ENCODE results near the gene PRAME.
A peak's percentile ranks its signal among the peaks of the same experiment; 100 is the strongest.
"Not testable (repeated sequence)": the region's sequence is repeated elsewhere in the genome, so short reads cannot be mapped to it uniquely, and the experiment has no call there.

Gene PRAME

DNA sequence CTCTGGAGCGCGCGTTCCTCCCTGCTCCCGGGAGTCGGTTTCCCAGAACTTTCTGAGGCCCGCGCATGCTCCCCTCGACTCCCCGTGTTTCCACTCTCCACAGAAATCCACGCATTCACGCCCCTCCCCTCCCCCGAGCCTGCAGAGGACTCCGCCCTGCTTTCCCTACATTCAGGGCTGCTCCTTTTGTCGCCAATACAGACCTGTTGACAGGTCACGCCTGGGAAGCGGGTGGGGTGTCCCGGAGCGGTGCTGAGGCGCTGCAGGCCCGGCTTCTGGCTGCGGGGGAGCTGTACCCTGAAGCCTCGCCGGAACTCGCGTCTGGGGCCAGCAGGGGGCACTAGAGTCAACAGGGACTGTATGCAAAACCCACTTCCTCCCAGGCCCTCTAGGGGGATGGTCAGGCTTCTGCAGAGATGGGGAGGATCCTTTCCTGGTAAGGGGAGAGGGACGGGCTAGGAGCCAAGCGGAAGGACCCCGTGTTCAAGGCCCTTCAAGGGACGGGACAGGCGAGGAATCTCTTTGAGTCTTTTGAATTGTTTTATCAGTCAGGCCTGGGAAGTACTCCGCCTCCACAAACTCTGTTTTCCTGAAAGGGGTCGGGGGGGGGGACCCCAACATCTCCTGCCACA, at the start of gene PRAME:
Gene PRAME, minus strand, starts transcription at position 294 of the 632 bp plus-strand sequence. CDS start 2,433 bp downstream, outside the sequence.
- DNase-seq = no peak

GRCh38 chr22:22608022-22608421, 49.0 kb upstream of the PRAME start:
- DNase-seq = not testable (repeated sequence)

GRCh38 chr22:22605074-22605404, 46.0 kb upstream of the PRAME start:
- DNase-seq = no peak

DNA sequence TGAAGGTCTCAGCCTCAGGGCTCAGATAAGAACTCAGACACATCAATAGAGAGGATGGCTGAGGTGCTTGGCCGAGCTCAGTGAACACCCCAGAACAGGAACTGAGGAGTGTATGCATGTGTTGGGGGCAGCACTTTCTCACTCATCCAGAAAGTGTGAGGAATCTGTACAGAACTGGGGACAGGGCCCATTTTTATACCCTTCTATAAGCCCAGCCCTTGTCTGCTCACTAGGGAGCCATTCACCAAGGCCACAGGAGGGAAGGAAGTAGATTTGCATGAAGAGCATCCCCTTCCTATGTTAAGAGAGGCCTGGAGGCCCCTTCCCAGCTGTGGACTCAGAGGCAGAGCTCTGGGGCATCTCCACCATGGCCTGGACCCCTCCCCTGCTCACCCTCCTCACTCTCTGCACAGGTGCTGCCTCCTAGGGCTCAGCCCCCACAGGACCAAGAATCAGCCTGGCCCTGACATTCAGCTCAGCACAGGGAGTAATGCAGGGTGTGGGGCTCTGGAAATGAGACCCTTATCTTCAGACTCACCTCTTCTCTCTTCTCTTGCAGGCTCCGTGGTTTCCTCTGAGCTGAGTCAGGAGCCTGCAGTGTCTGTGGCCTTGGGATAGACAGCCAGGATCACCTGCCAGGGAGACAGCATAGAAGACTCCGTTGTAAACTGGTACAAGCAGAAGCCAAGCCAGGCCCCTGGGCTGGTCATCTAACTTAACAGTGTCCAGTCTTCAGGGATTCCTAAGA, 45.4 kb upstream of the PRAME start:
- no peak for DNase-seq

GRCh38 chr22:22603470-22603947, 44.4 kb upstream of the PRAME start:
- no peak for DNase-seq

DNA sequence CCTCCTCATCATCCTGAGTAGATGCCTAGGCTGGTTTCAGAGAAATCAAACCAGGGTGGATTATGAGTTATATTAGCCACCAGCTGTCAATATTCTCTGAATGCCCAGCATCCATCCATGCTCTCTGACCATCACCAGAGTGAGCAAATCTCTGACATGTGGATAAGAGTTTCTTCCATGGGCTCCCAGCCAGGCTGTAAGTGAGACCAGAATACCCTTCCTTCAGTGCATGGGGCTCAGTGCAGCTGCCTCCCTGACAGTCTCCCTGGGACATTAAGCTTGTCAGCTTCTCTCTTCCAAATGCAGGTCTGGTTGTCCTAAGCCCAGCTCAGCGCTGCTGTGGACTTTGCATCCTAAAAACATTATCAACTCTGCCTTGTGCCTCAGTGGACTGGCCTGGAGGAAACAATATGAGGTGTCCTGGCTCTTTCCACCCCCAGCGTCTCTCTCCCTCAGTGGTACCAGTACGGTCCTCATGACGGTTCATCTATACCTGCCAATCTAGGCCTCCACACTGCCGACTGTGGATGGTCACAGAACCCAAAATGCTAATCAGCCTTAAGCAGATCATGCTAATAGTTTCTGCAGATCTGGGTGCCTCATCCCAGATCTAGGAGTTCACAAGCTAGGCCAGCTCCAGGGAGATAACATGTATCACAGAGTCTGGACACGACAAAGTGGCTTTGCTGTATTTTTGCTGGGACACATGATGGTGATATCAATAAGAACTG, 41.6 kb upstream of the PRAME start:
- no peak for DNase-seq

- DNase-seq = no peak
These were observed 40.2 kb upstream of the PRAME start for GRCh38 chr22:22599248-22599647.

DNA sequence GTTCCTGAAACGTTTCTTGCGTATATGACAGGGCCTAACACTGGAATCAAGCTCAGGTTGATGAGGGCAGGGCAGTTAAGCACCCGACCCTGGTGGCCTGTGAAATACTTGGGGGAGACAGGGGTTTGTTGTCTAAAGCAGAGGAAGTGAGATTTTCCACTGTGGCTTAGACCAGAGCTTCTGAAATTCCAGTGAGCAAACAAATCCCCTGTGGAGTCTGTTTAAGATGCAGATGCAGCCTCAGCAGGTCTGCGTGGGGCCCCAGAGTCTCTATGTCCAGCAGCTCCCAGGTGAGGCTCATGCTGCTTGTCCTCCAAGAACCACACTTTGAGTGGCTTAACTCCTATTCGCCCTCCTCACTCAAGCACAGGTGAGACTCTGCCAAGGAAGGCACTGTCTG, 39.1 kb upstream of the PRAME start:
- DNase-seq = no peak

DNA sequence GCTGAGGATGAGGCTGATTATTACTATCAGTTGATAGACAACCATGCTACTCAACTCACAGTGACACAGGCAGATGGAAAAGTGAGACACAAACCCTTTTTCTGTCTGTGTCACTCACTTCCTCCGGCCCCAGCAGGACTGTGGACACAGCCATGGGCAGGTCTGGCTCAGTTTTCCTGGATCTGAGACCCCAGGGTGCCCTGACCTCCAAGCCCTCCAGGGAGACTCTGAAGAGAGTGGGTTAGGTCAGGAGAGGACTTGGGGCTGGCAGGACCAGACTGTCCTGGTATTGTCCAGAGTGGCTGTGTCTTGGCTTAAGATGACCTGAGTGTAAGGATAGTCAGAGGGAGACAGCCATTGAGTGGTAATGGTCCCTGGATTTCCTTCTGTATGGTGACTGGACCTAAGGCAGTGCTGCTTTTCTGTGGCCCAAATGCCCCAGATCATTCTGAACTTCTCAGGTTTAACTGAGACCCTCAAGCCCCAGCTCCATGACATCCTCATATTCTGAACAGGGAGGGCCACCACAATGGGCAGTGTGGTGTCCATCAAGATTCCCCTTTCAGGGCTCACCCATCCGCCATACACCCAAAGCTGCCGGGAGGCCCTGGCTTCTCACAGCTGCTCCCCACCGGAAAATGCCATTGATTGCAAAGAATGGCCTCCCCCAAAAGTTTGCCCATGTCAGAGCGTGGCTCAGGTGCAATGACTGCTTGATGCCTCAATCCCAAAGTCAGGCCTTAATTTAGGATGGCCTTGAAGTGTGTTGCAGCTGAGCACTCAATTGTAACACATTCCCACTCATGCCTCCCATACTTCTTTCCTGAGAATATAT, 36.2 kb upstream of the PRAME start:
- no peak for DNase-seq

- peak; percentile 1 for DNase-seq
These were observed 35.0 kb upstream of the PRAME start for GRCh38 chr22:22593964-22594656.

DNA sequence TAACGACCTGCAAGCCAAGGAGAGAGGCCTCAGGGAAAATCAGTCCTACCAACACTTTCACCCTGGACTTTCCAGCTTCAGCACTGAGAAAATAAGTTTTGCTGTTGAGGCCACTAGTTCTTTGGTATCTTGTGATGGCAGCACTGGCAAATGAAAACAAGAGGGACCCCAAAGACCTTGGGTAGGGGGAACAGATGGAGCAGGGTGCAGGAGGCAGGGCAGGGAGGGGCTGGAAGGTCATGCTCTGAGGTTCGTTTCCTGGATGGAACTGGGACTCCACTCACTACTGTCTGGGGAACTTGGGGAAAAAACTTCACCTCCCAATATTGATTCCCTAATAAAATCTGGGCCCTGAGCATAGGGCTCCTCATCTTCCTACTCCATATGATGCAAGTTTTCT, 34.2 kb upstream of the PRAME start:
- no peak for DNase-seq

GRCh38 chr22:22591348-22592299, 32.6 kb upstream of the PRAME start:
- DNase-seq = no peak

GRCh38 chr22:22590136-22590891, 31.2 kb upstream of the PRAME start:
- DNase-seq = no peak

- no peak for DNase-seq
These were observed 29.6 kb upstream of the PRAME start for GRCh38 chr22:22588485-22589164.

- no peak for DNase-seq
These were observed 28.6 kb upstream of the PRAME start for GRCh38 chr22:22587577-22588188.

- DNase-seq = no peak
These were observed 25.7 kb upstream of the PRAME start for GRCh38 chr22:22584722-22585121.

- DNase-seq = no peak
These were observed 24.0 kb upstream of the PRAME start for GRCh38 chr22:22583030-22583429.

DNA sequence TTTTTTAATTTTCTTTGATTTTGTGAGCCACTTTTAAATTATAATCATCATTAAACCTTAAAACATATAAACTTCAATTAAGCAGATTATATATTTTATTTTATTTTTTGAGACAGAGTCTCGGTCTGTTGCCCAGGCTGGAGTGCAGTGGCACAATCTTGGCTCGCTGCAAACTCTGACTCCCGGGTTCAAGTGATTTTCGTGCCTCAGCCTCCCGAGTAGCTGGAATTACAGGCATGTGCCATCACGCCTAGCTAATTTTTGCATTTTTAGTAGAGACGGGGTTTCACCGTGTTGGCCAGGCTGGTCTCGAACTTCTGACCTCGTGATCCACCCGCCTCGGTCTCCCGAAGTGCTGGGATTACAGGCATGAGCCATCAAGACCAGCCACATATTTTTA, 22.5 kb upstream of the PRAME start:
- not testable (repeated sequence) for DNase-seq

DNA sequence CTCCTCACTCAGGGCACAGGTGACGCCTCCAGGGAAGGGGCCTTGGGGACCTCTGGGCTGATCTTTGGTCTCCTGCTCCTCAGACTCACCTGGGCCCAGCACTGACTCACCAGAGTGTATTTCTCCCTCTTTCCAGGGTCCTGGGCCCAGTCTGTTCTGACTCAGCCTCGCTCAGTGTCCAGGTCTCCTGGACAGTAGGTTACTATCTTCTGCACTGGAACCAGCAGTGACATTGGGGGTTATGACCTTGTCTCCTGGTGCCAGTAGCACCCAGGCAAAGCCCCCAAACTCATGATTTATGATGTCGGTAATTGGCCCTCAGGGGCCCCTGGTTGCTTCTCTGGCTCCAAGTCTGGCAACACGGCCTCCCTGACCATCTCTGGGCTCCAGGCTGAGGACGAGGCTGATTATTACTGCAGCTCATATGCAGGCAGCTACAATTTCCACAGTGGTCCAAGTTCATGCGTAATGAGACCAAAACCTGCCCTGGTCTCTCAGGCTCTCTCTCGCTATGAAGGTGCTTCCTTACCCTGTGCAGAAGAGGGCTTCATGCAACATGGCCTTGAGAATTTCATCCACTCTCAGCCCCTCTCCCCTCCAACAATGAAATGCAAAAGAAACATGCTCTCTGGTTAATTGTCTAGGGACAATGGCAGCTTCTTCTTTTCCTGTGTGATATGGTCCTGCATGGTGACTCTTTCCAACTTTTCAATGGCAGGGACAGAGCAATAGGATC, 21.0 kb upstream of the PRAME start:
- DNase-seq = no peak
